RWPE2 (cell line): ENCODE data around the gene PSME3IP1.

Experiments used
- ATAC-seq: fragments of 200-7000 bp; cut with Tn5 transposase; 3 replicates; pipeline ENCODE4 v1.9.1; 2021; ENCODE audit warnings: low read depth
- DNase-seq: peaks from one replicate; pipeline ENCODE4 v3.0.0-alpha.2; 2020; ENCODE audit warnings: low spot score
- H3K27ac ChIP-seq: fragments of 450-650 bp; 2 replicates; pipeline ENCODE4 v1.5.1; 2017; ENCODE audit warnings: mild to moderate bottlenecking; ENCODE audit not compliant: poor library complexity, severe bottlenecking
- H3K27me3 ChIP-seq: fragments of 250-450 bp; sonication (Bioruptor Pico); 2 replicates; pipeline ENCODE4 v1.5.1; 2021; ENCODE audit warnings: mild to moderate bottlenecking, moderate library complexity; ENCODE audit not compliant: insufficient read depth, poor library complexity, severe bottlenecking
- H3K36me3 ChIP-seq: fragments of 250-450 bp; sonication (Bioruptor Pico); 2 replicates; pipeline ENCODE4 v1.5.1; 2020; ENCODE audit warnings: low read depth, mild to moderate bottlenecking, moderate library complexity
- H3K4me1 ChIP-seq: fragments of 250-450 bp; sonication (Bioruptor Pico); 2 replicates; pipeline ENCODE4 v1.5.1; 2021; ENCODE audit warnings: mild to moderate bottlenecking, moderate library complexity; ENCODE audit not compliant: insufficient read depth, poor library complexity, severe bottlenecking
- H3K4me3 ChIP-seq: fragments of 250-450 bp; sonication (Bioruptor Pico); 2 replicates; pipeline ENCODE4 v1.5.1; 2021; ENCODE audit warnings: mild to moderate bottlenecking, moderate library complexity; ENCODE audit not compliant: severe bottlenecking
- H3K9me3 ChIP-seq: fragments of 250-450 bp; sonication (Bioruptor Pico); 2 replicates; pipeline ENCODE4 v1.5.1; 2021; ENCODE audit warnings: mild to moderate bottlenecking, moderate library complexity; ENCODE audit not compliant: severe bottlenecking
- CTCF ChIP-seq: fragments of 450-650 bp; IDR thresholded peaks from one replicate; pipeline ENCODE4 v1.5.1; 2017; ENCODE audit warnings: mild to moderate bottlenecking, moderate library complexity; ENCODE audit not compliant: poor library complexity, severe bottlenecking

The PSME3IP1 gene

GRCh38 chr16:57179215-57179828 is 6.5 kb downstream of the PSME3IP1 start:
- no peak for TF ChIP-seq CTCF
- no peak overlapping the region for H3K4me3 ChIP-seq
- no peaks in the 10 kb centered on the region for H3K27me3 ChIP-seq
- DNase-seq (no peak), ATAC-seq (no peak)
- peaks cover 2% of the 10 kb centered on the region for H3K4me1 ChIP-seq
- no peak overlapping the region for H3K27ac ChIP-seq
- H3K36me3 ChIP-seq = peaks cover 21% of the 10 kb centered on the region
- no peaks in the 10 kb centered on the region for H3K9me3 ChIP-seq

- ATAC-seq (no peak), DNase-seq (no peak)
- Histone ChIP-seq H3K27ac (no peak overlapping the region), H3K9me3 (no peaks in the 10 kb centered on the region), H3K4me3 (no peak overlapping the region), H3K4me1 (no peaks in the 10 kb centered on the region), H3K27me3 (no peaks in the 10 kb centered on the region), H3K36me3 (peaks cover 24% of the 10 kb centered on the region)
- no peak for TF ChIP-seq CTCF
Observed at GRCh38 chr16:57178793-57179212, 7.0 kb downstream of the PSME3IP1 start.

DNA sequence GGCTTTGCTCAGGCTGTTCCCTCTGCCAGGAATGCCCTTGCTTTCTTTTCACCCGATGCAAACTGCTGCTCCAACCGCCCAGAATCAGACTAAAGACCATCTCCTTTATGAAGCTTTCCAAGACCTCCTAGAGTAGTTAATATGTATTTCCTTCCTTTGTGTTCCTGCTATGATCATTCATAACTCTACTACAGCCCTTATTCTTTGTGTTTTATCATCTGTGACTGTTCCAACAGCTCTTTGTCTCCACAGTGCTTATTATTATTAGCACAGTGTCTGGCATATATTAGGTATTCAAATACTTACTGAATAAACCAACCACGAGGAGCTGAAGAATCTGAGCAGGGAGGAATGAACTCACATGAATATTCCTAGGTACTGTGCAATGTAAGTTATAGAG is 7.6 kb downstream of the PSME3IP1 start:
- Histone ChIP-seq H3K4me3 (no peak overlapping the region), H3K9me3 (no peaks in the 10 kb centered on the region), H3K4me1 (no peaks in the 10 kb centered on the region), H3K36me3 (peaks cover 30% of the 10 kb centered on the region), H3K27me3 (no peaks in the 10 kb centered on the region), H3K27ac (no peak overlapping the region)
- DNase-seq (no peak), ATAC-seq (no peak)
- TF ChIP-seq CTCF = no peak

DNA sequence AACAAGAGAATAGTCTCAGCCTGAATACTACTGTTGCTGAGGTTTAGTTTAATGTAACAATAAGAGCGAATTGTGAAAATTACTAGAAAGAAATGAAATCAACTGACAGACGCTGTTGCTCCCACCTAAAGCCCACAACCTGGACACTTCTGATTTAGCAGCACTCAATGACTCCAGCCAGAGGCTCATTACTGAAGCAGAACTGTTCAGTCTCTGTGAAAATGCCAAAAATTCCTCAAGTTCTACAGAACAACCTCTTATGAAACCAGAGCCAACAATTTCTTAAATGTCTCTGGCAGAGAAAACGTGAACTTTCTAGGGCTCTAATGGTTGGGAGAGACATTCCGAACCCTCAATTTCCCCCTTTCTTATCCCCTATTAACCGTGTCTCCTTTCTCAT is 9.9 kb downstream of the PSME3IP1 start:
- DNase-seq (no peak), ATAC-seq (no peak)
- no peak overlapping the region for H3K4me3 ChIP-seq
- H3K36me3 ChIP-seq = peaks cover 53% of the 10 kb centered on the region
- H3K9me3 ChIP-seq = no peaks in the 10 kb centered on the region
- H3K4me1 ChIP-seq = no peaks in the 10 kb centered on the region
- no peak overlapping the region for H3K27ac ChIP-seq
- H3K27me3 ChIP-seq = no peaks in the 10 kb centered on the region
- no peak for TF ChIP-seq CTCF

- no peak overlapping the region for H3K27ac ChIP-seq
- no peaks in the 10 kb centered on the region for H3K27me3 ChIP-seq
- no peak for TF ChIP-seq CTCF
- peaks cover 68% of the 10 kb centered on the region for H3K36me3 ChIP-seq
- H3K4me1 ChIP-seq = no peaks in the 10 kb centered on the region
- H3K9me3 ChIP-seq = no peaks in the 10 kb centered on the region
- ATAC-seq (no peak), DNase-seq (no peak)
- H3K4me3 ChIP-seq = no peak overlapping the region
Observed at GRCh38 chr16:57172721-57173290, 13.0 kb downstream of the PSME3IP1 start.
